ENCODE data around the gene PAIP1.

PAIP1 gene

DNA sequence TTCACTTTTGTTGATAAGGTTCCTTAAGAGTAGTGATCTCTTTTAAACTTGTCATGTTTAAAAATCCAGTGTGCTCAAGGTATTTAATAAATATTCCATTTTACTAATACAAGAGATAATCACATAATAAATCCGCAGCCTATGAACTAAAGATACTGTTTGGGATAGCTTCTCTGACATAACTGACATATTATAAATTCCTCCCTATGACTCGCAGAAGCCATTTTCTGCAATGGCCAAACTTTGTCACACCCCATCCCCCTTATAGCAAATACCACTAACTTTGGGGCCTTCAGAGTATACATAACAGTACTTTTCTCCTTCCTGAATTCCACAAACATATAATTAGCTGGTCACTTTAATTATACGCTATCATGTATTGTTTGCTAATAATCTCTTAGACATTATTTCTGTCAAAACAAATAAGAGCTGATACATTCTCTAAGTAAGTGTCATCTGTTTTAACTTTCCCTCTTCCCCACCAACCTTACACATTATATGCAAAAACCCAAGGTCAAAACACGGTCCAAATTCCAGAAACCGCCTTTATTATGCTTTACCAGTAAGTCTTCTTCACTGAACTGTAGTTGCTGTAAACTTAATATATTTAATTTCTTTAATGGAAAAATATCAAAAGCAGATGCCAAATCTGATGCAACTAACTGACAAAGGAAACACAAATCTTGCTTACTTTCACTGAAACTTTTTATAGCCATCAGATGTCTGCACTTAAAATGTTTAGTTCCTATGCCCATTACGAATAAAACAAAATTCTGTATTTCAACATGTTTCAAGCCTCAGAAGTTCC, 74.2 kb downstream of the PAIP1 start:
- FAIRE-seq: no peak
- DNase-seq (ENCODE audit: insufficient read length, low spot score): no peak
- TF ChIP-seq, protein P1, sequence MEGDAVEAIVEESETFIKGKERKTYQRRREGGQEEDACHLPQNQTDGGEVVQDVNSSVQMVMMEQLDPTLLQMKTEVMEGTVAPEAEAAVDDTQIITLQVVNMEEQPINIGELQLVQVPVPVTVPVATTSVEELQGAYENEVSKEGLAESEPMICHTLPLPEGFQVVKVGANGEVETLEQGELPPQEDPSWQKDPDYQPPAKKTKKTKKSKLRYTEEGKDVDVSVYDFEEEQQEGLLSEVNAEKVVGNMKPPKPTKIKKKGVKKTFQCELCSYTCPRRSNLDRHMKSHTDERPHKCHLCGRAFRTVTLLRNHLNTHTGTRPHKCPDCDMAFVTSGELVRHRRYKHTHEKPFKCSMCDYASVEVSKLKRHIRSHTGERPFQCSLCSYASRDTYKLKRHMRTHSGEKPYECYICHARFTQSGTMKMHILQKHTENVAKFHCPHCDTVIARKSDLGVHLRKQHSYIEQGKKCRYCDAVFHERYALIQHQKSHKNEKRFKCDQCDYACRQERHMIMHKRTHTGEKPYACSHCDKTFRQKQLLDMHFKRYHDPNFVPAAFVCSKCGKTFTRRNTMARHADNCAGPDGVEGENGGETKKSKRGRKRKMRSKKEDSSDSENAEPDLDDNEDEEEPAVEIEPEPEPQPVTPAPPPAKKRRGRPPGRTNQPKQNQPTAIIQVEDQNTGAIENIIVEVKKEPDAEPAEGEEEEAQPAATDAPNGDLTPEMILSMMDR (IDR thresholded peaks at IDR 0.05; ENCODE audit: insufficient read depth, missing control alignments): no peak
